HL-60/S4 treated with phorbol 12-myristate 13-acetate at 8.2 ng/mL for 4 days and 3 days (cell line): ENCODE data around the gene ZNF354C.

Source experiments
- in situ Hi-C: fragments of 300-500 bp; cut with MboI; formaldehyde crosslinking; loops from 2 replicates; pipeline ENCODE4 v1.15.0; 2022; ENCODE audit warnings: low sequenced_read_pairs

The ZNF354C gene

GRCh38 chr5:179113945-179114641 lies 53.9 kb downstream of the ZNF354C start:
- in situ Hi-C loops, result no loop called here

GRCh38 chr5:179114756-179115155 lies 54.6 kb downstream of the ZNF354C start:
- in situ Hi-C loops, result no loop called here

GRCh38 chr5:179115307-179115706 lies 55.1 kb downstream of the ZNF354C start:
- in situ Hi-C loops, result no loop called here

- in situ Hi-C loops, result no loop called here
These were observed 55.8 kb downstream of the ZNF354C start for GRCh38 chr5:179115845-179116524.

- in situ Hi-C loops, result no loop called here
These were observed 58.2 kb downstream of the ZNF354C start for GRCh38 chr5:179118338-179118737.

GRCh38 chr5:179118756-179119414 lies 58.7 kb downstream of the ZNF354C start:
- in situ Hi-C loops, result no loop called here

GRCh38 chr5:179119415-179120170 lies 59.4 kb downstream of the ZNF354C start:
- in situ Hi-C loops, result no loop called here

GRCh38 chr5:179120421-179120861 lies 60.3 kb downstream of the ZNF354C start:
- in situ Hi-C loops, result no loop called here

- in situ Hi-C loops, result no loop called here
These were observed 60.9 kb downstream of the ZNF354C start for GRCh38 chr5:179120951-179121666.

GRCh38 chr5:179121667-179122111 lies 61.5 kb downstream of the ZNF354C start:
- in situ Hi-C loops, result no loop called here

GRCh38 chr5:179122411-179123108 lies 62.4 kb downstream of the ZNF354C start:
- in situ Hi-C loops, result no loop called here

- in situ Hi-C loops, result no loop called here
These were observed 62.9 kb downstream of the ZNF354C start for GRCh38 chr5:179123109-179123426.

- in situ Hi-C loops, result no loop called here
These were observed 63.5 kb downstream of the ZNF354C start for GRCh38 chr5:179123491-179124272.

- in situ Hi-C loops, result no loop called here
These were observed 64.2 kb downstream of the ZNF354C start for GRCh38 chr5:179124273-179124852.

- in situ Hi-C loops, result no loop called here
These were observed 64.9 kb downstream of the ZNF354C start for GRCh38 chr5:179124853-179125788.

GRCh38 chr5:179125789-179126505 lies 65.8 kb downstream of the ZNF354C start:
- in situ Hi-C loops, result no loop called here

- in situ Hi-C loops, result no loop called here
These were observed 66.4 kb downstream of the ZNF354C start for GRCh38 chr5:179126506-179126991.
